ENCODE data around the gene CD180.
A peak's percentile ranks its signal among the peaks of the same experiment; 100 is the strongest.

DNA sequence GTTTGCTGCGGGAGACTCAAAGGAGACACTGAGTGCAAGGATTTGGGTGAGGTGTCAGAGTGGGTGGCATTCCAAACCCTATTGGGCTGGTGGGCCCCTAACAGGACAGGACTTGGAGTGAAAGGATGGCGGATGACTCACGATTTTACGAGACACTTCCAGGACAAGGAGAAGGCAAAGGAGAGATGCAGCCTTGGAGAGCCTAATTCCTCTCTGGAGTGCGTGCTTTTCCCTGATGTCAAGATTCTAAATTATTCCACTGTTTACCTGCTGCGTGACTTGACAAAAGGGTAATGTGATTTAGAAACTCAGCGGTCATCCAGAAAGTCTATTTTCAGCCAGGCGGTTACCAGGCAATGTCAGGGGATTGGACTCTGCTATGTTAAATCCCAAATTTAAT is 41.6 kb upstream of the CD180 start:
- TF ChIP-seq, protein P1, sequence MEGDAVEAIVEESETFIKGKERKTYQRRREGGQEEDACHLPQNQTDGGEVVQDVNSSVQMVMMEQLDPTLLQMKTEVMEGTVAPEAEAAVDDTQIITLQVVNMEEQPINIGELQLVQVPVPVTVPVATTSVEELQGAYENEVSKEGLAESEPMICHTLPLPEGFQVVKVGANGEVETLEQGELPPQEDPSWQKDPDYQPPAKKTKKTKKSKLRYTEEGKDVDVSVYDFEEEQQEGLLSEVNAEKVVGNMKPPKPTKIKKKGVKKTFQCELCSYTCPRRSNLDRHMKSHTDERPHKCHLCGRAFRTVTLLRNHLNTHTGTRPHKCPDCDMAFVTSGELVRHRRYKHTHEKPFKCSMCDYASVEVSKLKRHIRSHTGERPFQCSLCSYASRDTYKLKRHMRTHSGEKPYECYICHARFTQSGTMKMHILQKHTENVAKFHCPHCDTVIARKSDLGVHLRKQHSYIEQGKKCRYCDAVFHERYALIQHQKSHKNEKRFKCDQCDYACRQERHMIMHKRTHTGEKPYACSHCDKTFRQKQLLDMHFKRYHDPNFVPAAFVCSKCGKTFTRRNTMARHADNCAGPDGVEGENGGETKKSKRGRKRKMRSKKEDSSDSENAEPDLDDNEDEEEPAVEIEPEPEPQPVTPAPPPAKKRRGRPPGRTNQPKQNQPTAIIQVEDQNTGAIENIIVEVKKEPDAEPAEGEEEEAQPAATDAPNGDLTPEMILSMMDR (IDR thresholded peaks at IDR 0.05), result no peak
- TF ChIP-seq EP300 (IDR thresholded peaks at IDR 0.05), result no peak
- peak in 1 of 3 donors; percentile 35 for TF ChIP-seq POLR2AphosphoS5 (IDR thresholded peaks at IDR 0.05)

All from stomach (tissue), 4 donors.